GM12878 (cell line): ENCODE measurements around the gene PTTG1. TPM values are rescaled to one million over a fixed set of nuclear protein-coding genes. Genes with fewer than 3 reads are reported as not detected.

Source experiments
- BRCA1 ChIP-seq: IDR thresholded peaks from 2 replicates; pipeline ENCODE4 v1.6.1; 2011; ENCODE audit warnings: low read depth, low read length, improper control_type of control experiment
- CBX5 ChIP-seq: sonication (generic); IDR thresholded peaks from 2 replicates; pipeline ENCODE4 v1.6.1; 2016; ENCODE audit warnings: low read depth, moderate library complexity, mild to moderate bottlenecking, inconsistent platforms
- CEBPB ChIP-seq, 2 experiments: fragments of 150-350 bp in 1 of 2; IDR thresholded peaks; 2 replicates each; pipeline ENCODE4 v1.6.1; 2012 to 2014; ENCODE audit warnings: low read depth in 2 of 2, low read length in 2 of 2, borderline replicate concordance in 1 of 2, inconsistent platforms in 1 of 2
- CHD1 ChIP-seq: IDR thresholded peaks from 2 replicates; pipeline ENCODE4 v1.6.1; 2012; ENCODE audit warnings: low read depth, low read length, improper control_type of control experiment
- CHD4 ChIP-seq: fragments of 200-600 bp; sonication (generic); IDR thresholded peaks from 2 replicates; pipeline ENCODE4 v1.6.1; 2016; ENCODE audit warnings: mild to moderate bottlenecking
- EGR1 ChIP-seq, 2 experiments: IDR thresholded peaks; 1 replicate in 1 of 2; 2 replicates in 1 of 2; pipeline ENCODE4 v1.6.1; 2011 to 2012; ENCODE audit warnings: low read depth in 2 of 2, low read length in 2 of 2, borderline replicate concordance in 1 of 2, mild to moderate bottlenecking in 1 of 2, moderate library complexity in 1 of 2
- FOS ChIP-seq: IDR thresholded peaks from 3 replicates; pipeline ENCODE4 v1.6.1; 2011; ENCODE audit warnings: borderline replicate concordance; ENCODE audit not compliant: insufficient read length; ENCODE audit errors: extremely low read depth
- JUND ChIP-seq: IDR thresholded peaks from 2 replicates; pipeline ENCODE4 v1.6.1; 2012; ENCODE audit warnings: low read depth, mild to moderate bottlenecking, low read length, improper control_type of control experiment, moderate library complexity
- KLF5 ChIP-seq: fragments of 450-650 bp; IDR thresholded peaks from 2 replicates; pipeline ENCODE4 v1.6.1; 2014; ENCODE audit warnings: mild to moderate bottlenecking; ENCODE audit not compliant: partially characterized antibody
- LARP7 ChIP-seq: fragments of 450-650 bp; IDR thresholded peaks from 2 replicates; pipeline ENCODE4 v1.6.1; 2017; ENCODE audit warnings: mild to moderate bottlenecking
- MAX ChIP-seq: IDR thresholded peaks from 2 replicates; pipeline ENCODE4 v1.6.1; 2012; ENCODE audit warnings: low read depth, low read length, improper control_type of control experiment
- MXI1 ChIP-seq: fragments of 150-350 bp; IDR thresholded peaks from 2 replicates; pipeline ENCODE4 v1.6.1; 2011; ENCODE audit warnings: low read depth, mild to moderate bottlenecking, inconsistent platforms, low read length, improper control_type of control experiment
- NFXL1 ChIP-seq: fragments of 450-650 bp; IDR thresholded peaks from 2 replicates; pipeline ENCODE4 v1.6.1; 2017; ENCODE audit warnings: antibody characterized with exemption, mild to moderate bottlenecking, borderline replicate concordance
- PBX3 ChIP-seq: IDR thresholded peaks from 2 replicates; pipeline ENCODE4 v1.6.1; 2011; ENCODE audit warnings: mild to moderate bottlenecking, low read depth, low read length, moderate library complexity; ENCODE audit not compliant: insufficient replicate concordance
- RBBP5 ChIP-seq: fragments of 200-600 bp; sonication (generic); conservative IDR thresholded peaks from 2 replicates; pipeline ENCODE4 v1.6.1; 2016
- SRF ChIP-seq, 2 experiments: IDR thresholded peaks; 2 replicates each; pipeline ENCODE4 v1.6.1; 2011; ENCODE audit warnings: low read depth in 2 of 2, low read length in 2 of 2, mild to moderate bottlenecking in 1 of 2, moderate library complexity in 1 of 2
- STAT3 ChIP-seq: IDR thresholded peaks from 2 replicates; pipeline ENCODE4 v1.6.1; 2011; ENCODE audit warnings: low read depth, low read length, improper control_type of control experiment
- SUZ12 ChIP-seq: fragments of 200-600 bp; sonication (generic); IDR thresholded peaks from one replicate; pipeline ENCODE4 v1.6.1; 2018; ENCODE audit warnings: antibody characterized with exemption, mild to moderate bottlenecking; ENCODE audit not compliant: unreplicated experiment
- ZNF217 ChIP-seq: fragments of 450-650 bp; IDR thresholded peaks from 2 replicates; pipeline ENCODE4 v1.6.1; 2017; ENCODE audit warnings: antibody characterized with exemption, mild to moderate bottlenecking
- polyA plus RNA-seq, 11 experiments: library from polyadenylated mRNA; depleted of rRNA in 4 of 11; unstranded in 6 of 11; stranded (reverse) in 5 of 11; fragments of >200 nt; fragmentation: Nextera tagmentation in 4 of 11; fragmentation: Illumina TruSeq in 1 of 11; extraction: Ambion mirVana in 4 of 11; extraction: Trizol in 1 of 11; gene quantifications; 1 replicate in 1 of 11; 2 replicates in 10 of 11; pipeline versions ENCODE4 v1.2.1 to v1.2.3, GENCODE V29; 2011 to 2016; ENCODE audit warnings: inconsistent platforms in 2 of 11, missing spikeins in 2 of 11, low read depth in 1 of 11
- total RNA-seq, 4 experiments: library from RNA; depleted of rRNA in 3 of 4; stranded (reverse); fragments of >200 nt in 3 of 4; fragmentation: Illumina TruSeq in 1 of 4; extraction: Trizol in 1 of 4; gene quantifications; 2 replicates each; pipeline versions ENCODE4 v1.2.1 to v1.2.3, GENCODE V29; 2013 to 2021

PTTG1 gene
- total and polyA plus RNA-seq, 10 of the 15 experiments (the other 5 are each of a cell fraction or from before 2014, with no cell fraction given), result 154 to 1,033 (median 377) TPM

GRCh38 chr5:160445132-160445531, 23.5 kb downstream of the PTTG1 start (continued):
- TF ChIP-seq CHD1, result no peak
- no peak for TF ChIP-seq FOS
- peak; percentile 89 for TF ChIP-seq ZNF217
- TF ChIP-seq STAT3, result no peak
- TF ChIP-seq MXI1, result no peak
- TF ChIP-seq KLF5, result no peak
- TF ChIP-seq RBBP5, result no peak
- TF ChIP-seq BRCA1, result no peak
- no peak for TF ChIP-seq LARP7
- no peak for TF ChIP-seq JUND
- no peak for TF ChIP-seq EGR1 (IDR thresholded peaks at IDR 0.05; ENCODE audit: borderline replicate concordance in 1 of 2, low read depth in 2 of 2, low read length in 2 of 2)
- no peak for TF ChIP-seq MAX
- no peak for TF ChIP-seq NFXL1
- no peak for TF ChIP-seq SRF (IDR thresholded peaks at IDR 0.05; ENCODE audit: low read depth in 2 of 2, low read length in 2 of 2)
- TF ChIP-seq CBX5, result no peak
- no peak for TF ChIP-seq PBX3
- no peak for TF ChIP-seq CEBPB (IDR thresholded peaks at IDR 0.05; ENCODE audit: borderline replicate concordance in 1 of 2, low read depth in 2 of 2, low read length in 2 of 2)
- no peak for TF ChIP-seq SUZ12
- TF ChIP-seq CHD4, result no peak
